Esophagus muscularis mucosa (tissue), 4 donors: ENCODE results near the gene ADAM22. TPM values are rescaled to one million over a fixed set of nuclear protein-coding genes. Genes with fewer than 3 reads are reported as not detected.

Experiments
- DNase-seq: peaks from one replicate; pipeline ENCODE4 v3.0.0-alpha.2; 2017; ENCODE audit errors: extremely low spot score
- H3K27ac ChIP-seq, 4 donors: fragments of 200-600 bp; sonication (generic); replicated peaks in 1 of 4; 1 replicate in 3 of 4; 2 replicates in 1 of 4; pipeline ENCODE4 v1.5.1; 2016 to 2019; ENCODE audit warnings: mild to moderate bottlenecking in 1 of 4
- H3K27me3 ChIP-seq, 4 donors: fragments of 200-600 bp; sonication (generic); one replicate each; pipeline versions ENCODE4 v1.5.1 to v1.6.0; 2016 to 2019
- H3K36me3 ChIP-seq, 4 donors: fragments of 200-600 bp; sonication (generic); one replicate each; pipeline ENCODE4 v1.5.1; 2016 to 2019
- H3K4me1 ChIP-seq, 4 donors: fragments of 200-600 bp; sonication (generic); one replicate each; pipeline ENCODE4 v1.5.1; 2016 to 2019
- H3K4me3 ChIP-seq, 4 donors: fragments of 200-600 bp; sonication (generic); 1 replicate in 2 of 4; 2 replicates in 2 of 4; pipeline ENCODE4 v1.5.1; 2016 to 2019; ENCODE audit warnings: mild to moderate bottlenecking in 4 of 4, moderate library complexity in 1 of 4
- H3K9me3 ChIP-seq, 4 donors: fragments of 200-600 bp; sonication (generic); 1 replicate in 3 of 4; 2 replicates in 1 of 4; pipeline ENCODE4 v1.5.1; 2016 to 2019
- EP300 ChIP-seq: sonication (generic); formaldehyde crosslinking; IDR thresholded peaks from one replicate; pipeline ENCODE4 v1.6.1; 2017; ENCODE audit warnings: antibody characterized with exemption
- POLR2A ChIP-seq: fragments of 450-650 bp; IDR thresholded peaks from one replicate; pipeline ENCODE4 v1.6.1; 2017; ENCODE audit warnings: antibody characterized with exemption, moderate library complexity, mild to moderate bottlenecking, low read depth
- POLR2AphosphoS5 ChIP-seq, 2 donors: sonication (generic); formaldehyde crosslinking; IDR thresholded peaks; one replicate each; pipeline ENCODE4 v1.6.1; 2017; ENCODE audit warnings: antibody characterized with exemption in 2 of 2
- WGBS: methylation state at CpG from one replicate; pipeline ENCODE4 v1.1.5; 2018; 5-methylcytosine and 5-hydroxymethylcytosine counted together
- intact Hi-C: fragments of 100-400 bp; cut with DNase I; formaldehyde crosslinking; loops from one replicate; pipeline ENCODE4 v1.15.1; 2023
- total RNA-seq, 4 donors: library from RNA; depleted of rRNA; stranded (reverse); fragments of >200 nt; gene quantifications; one replicate each; pipeline versions ENCODE4 v1.1.0 to v1.2.1, GENCODE V29; 2016
- TF ChIP-seq, protein P1 (sequence below), 3 experiments: fragments of 200-600 bp in 2 of 3; fragments of 450-650 bp in 1 of 3; sonication (generic) in 2 of 3; IDR thresholded peaks; one replicate each; pipeline ENCODE4 v1.5.1; 2017 to 2019; ENCODE audit warnings: antibody characterized with exemption in 3 of 3, mild to moderate bottlenecking in 2 of 3, moderate library complexity in 1 of 3

ADAM22 gene
- total RNA-seq, 4 donors from 2014 or later = 1.0 to 3.3 (median 1.9) TPM

DNA sequence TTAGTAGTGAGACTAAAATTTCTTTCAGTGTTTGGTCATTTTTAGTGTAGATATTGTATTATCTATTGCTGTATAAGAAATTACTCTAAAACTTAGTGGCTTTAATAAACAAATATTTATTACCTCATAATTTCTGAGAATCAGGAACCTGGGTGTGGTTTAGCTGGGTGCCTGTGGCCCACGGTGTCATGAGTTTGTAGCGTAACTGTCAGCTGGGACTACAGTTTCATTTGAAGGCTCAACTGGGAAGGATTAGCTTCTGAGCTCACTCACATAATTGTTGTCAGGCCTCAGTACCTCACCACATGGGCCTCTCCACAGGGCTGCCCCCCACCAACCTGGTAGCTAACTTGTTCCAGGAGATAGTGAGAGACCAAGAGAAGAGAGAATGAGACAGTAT lies 187.3 kb downstream of the ADAM22 start:
- H3K4me3 ChIP-seq = no peak overlapping the region
- H3K36me3 ChIP-seq = no peaks in the 10 kb centered on the region
- H3K27me3 ChIP-seq = no peaks in the 10 kb centered on the region
- H3K9me3 ChIP-seq = no peaks in the 10 kb centered on the region
- TF ChIP-seq, protein P1, sequence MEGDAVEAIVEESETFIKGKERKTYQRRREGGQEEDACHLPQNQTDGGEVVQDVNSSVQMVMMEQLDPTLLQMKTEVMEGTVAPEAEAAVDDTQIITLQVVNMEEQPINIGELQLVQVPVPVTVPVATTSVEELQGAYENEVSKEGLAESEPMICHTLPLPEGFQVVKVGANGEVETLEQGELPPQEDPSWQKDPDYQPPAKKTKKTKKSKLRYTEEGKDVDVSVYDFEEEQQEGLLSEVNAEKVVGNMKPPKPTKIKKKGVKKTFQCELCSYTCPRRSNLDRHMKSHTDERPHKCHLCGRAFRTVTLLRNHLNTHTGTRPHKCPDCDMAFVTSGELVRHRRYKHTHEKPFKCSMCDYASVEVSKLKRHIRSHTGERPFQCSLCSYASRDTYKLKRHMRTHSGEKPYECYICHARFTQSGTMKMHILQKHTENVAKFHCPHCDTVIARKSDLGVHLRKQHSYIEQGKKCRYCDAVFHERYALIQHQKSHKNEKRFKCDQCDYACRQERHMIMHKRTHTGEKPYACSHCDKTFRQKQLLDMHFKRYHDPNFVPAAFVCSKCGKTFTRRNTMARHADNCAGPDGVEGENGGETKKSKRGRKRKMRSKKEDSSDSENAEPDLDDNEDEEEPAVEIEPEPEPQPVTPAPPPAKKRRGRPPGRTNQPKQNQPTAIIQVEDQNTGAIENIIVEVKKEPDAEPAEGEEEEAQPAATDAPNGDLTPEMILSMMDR (IDR thresholded peaks at IDR 0.05) = no peak
- TF ChIP-seq POLR2A (no peak), EP300 (no peak), POLR2AphosphoS5 (IDR thresholded peaks at IDR 0.05) (no peak)
- 91% methylated on average over 2 of the region's 2 CpGs for whole genome bisulfite sequencing
- no peaks in the 10 kb centered on the region for H3K4me1 ChIP-seq
- no peak for DNase-seq
- intact Hi-C loops = no loop called here
- no peak overlapping the region for H3K27ac ChIP-seq

DNA sequence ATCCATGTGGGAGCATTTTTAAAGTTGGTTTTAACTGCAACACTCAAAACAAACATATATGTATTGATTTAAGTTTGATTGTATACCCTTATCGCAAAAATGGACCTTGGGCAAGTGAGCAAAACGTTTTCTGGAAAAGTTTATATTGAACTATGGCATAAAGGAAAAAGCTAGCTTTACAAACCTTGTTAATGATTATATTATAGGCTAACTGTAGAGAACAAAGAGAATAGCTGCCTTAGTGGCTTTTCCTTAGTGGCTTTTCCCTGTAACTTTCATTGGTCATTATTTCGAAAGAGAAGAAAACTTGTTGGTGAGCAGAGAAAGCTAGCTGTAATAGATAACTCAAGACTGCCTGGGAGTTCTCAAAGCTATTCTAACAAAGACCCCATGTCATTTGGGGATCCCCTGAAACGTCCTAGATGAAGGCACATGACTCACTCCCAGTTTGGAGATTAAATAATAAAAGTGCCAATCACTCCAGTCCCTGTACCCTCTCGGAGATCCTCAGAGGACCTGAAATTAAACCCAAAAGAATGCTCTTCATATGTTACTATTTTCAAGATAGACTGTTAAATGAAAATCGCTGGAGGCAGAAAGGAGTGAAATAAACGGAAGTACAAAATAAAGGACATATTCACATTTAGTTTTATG lies 193.7 kb downstream of the ADAM22 start:
- Histone ChIP-seq H3K27me3 (no peaks in the 10 kb centered on the region), H3K9me3 (no peaks in the 10 kb centered on the region), H3K36me3 (no peaks in the 10 kb centered on the region), H3K4me1 (no peaks in the 10 kb centered on the region), H3K4me3 (no peak overlapping the region), H3K27ac (no peak overlapping the region)
- TF ChIP-seq POLR2A (no peak), POLR2AphosphoS5 (IDR thresholded peaks at IDR 0.05) (no peak), EP300 (no peak)
- TF ChIP-seq, protein P1 (IDR thresholded peaks at IDR 0.05) = no peak
- no peak for DNase-seq
- intact Hi-C loops = no loop called here
- 66% methylated on average over 7 of the region's 7 CpGs for WGBS

DNA sequence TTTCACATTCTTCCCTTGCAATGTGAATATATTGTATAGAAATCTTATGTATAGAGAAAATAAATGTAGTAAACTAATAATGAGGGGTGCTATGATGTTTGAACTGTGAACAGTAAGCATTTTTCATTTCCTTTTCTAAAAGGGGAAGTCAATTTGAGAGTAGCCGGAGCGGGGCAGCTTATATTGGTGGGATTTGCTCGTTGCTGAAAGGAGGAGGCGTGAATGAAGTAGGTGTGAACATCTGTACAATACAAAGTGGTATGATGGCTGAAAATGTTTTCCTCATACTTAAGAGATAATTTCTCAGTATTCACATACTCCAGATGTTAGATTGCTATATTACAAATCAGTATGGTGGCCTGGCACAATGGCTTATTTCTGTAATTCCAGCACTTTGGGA lies 198.7 kb downstream of the ADAM22 start:
- H3K36me3 ChIP-seq = no peaks in the 10 kb centered on the region
- no peaks in the 10 kb centered on the region for H3K4me1 ChIP-seq
- intact Hi-C loops = no loop called here
- DNase-seq = no peak
- TF ChIP-seq, protein P1 (IDR thresholded peaks at IDR 0.05) = no peak
- TF ChIP-seq POLR2A = no peak
- TF ChIP-seq EP300 = no peak
- TF ChIP-seq POLR2AphosphoS5 (IDR thresholded peaks at IDR 0.05) = no peak
- no peak overlapping the region for H3K27ac ChIP-seq
- H3K27me3 ChIP-seq = no peaks in the 10 kb centered on the region
- H3K9me3 ChIP-seq = no peaks in the 10 kb centered on the region
- no peak overlapping the region for H3K4me3 ChIP-seq
- WGBS = 78% methylated on average over 4 of the region's 4 CpGs

DNA sequence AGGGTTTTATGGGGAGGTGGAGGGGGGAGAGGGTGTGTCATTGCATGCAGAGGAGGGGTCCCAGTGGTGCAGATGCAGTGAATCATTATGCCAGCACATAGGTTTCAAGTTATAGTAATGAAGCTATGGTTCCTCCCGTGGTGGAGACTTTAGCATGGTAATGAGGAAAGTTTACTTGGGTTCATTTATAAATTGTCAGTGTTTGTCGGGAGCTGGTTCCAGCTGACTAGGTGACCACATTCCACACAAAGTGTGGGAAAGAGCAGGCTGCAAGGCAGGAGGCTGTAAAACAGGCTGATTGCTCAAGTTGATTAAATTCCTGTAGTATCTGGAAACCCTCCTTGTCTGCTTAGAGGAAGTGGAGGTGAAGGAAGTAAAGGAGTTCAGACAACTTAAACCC lies 206.9 kb downstream of the ADAM22 start:
- no peak for TF ChIP-seq POLR2AphosphoS5 (IDR thresholded peaks at IDR 0.05)
- no peak for TF ChIP-seq POLR2A
- TF ChIP-seq, protein P1 (IDR thresholded peaks at IDR 0.05) = no peak
- TF ChIP-seq EP300 = no peak
- Histone ChIP-seq H3K4me3 (no peak overlapping the region), H3K36me3 (no peaks in the 10 kb centered on the region), H3K27ac (no peak overlapping the region), H3K9me3 (no peaks in the 10 kb centered on the region), H3K27me3 (no peaks in the 10 kb centered on the region), H3K4me1 (no peaks in the 10 kb centered on the region)
- intact Hi-C loops = no loop called here
- 40% methylated on average over 2 of the region's 2 CpGs for WGBS
- no peak for DNase-seq

DNA sequence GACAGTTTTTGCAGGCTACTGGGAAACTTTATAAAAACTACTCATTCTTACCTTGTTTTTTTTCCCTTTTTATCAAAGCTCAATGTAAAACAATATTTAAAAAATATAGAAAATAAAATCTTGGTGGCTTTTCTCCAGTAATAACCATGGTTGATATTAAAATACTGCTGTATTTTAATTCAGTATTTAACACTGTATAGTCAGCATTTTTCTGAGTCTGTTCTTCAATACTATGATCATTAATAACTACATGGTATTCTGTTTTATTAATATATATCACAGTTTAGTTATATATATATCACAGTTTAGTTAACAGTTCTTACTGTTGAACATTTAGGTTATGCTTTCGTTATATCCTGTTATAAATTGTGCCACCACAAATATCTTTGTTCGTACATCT lies 207.4 kb downstream of the ADAM22 start:
- Histone ChIP-seq H3K27me3 (no peaks in the 10 kb centered on the region), H3K4me1 (peaks cover 0 to 3% (median 0%) of the 10 kb centered on the region in 4 donors), H3K4me3 (no peak overlapping the region), H3K9me3 (no peaks in the 10 kb centered on the region), H3K36me3 (no peaks in the 10 kb centered on the region), H3K27ac (no peak overlapping the region)
- DNase-seq = no peak
- 74% methylated on average over 2 of the region's 2 CpGs for WGBS
- intact Hi-C loops = no loop called here
- TF ChIP-seq, protein P1 (IDR thresholded peaks at IDR 0.05) = no peak
- TF ChIP-seq POLR2AphosphoS5 (IDR thresholded peaks at IDR 0.05) (no peak), POLR2A (no peak), EP300 (no peak)
